GM12891 (cell line): Measurements from ENCODE around the gene CFB.

Experiments used
- POLR2A ChIP-seq: IDR thresholded peaks from 2 replicates; pipeline ENCODE4 v1.6.1; 2011; ENCODE audit warnings: low read depth, low read length, control low read depth
- POLR2AphosphoS5 ChIP-seq: IDR thresholded peaks from 2 replicates; pipeline ENCODE4 v1.6.1; 2011; ENCODE audit warnings: low read depth, low read length, control low read depth
- TAF1 ChIP-seq: IDR thresholded peaks from 2 replicates; pipeline ENCODE4 v1.6.1; 2011; ENCODE audit warnings: low read depth, low read length, control low read depth

GRCh38 chr6:31952890-31953289 lies 7.0 kb downstream of the CFB start:
- TF ChIP-seq POLR2AphosphoS5: no peak
- TF ChIP-seq TAF1: no peak
- TF ChIP-seq POLR2A: no peak
